Left ventricle myocardium inferior (tissue), 1 donor: Measurements from ENCODE around the gene SOWAHA. TPM values are rescaled to one million over a fixed set of nuclear protein-coding genes. Genes with fewer than 3 reads are reported as not detected.

Source experiments
- DNase-seq: peaks from one replicate; pipeline ENCODE4 v3.0.0-alpha.2; 2020
- H3K27ac ChIP-seq: fragments of 200-600 bp; replicated peaks from 2 replicates; pipeline ENCODE4 v1.8.0; 2021
- H3K27me3 ChIP-seq: fragments of 200-600 bp; 2 replicates; pipeline ENCODE4 v1.8.0; 2021; ENCODE audit warnings: low read depth
- H3K36me3 ChIP-seq: fragments of 200-600 bp; 2 replicates; pipeline ENCODE4 v1.8.0; 2021
- H3K4me1 ChIP-seq: fragments of 200-600 bp; 2 replicates; pipeline ENCODE4 v1.8.0; 2021
- H3K4me3 ChIP-seq: fragments of 200-600 bp; 2 replicates; pipeline ENCODE4 v1.8.0; 2021; ENCODE audit warnings: mild to moderate bottlenecking, moderate library complexity
- H3K9me3 ChIP-seq: fragments of 200-600 bp; replicated peaks from 2 replicates; pipeline ENCODE4 v1.8.0; 2021
- intact Hi-C: fragments of 100-400 bp; cut with micrococcal nuclease; formaldehyde crosslinking; loops from one replicate; pipeline ENCODE4 v1.11.0; 2022
- total RNA-seq: library from RNA; stranded (reverse); fragmentation: NEBNext Ultra II Directional; extraction: Animal tissue kit (Norgen Biotek cat#: 25700); gene quantifications from one replicate; pipeline ENCODE4 v1.2.1, GENCODE V29; 2021
- TF ChIP-seq, protein P1 (sequence below): fragments of 200-600 bp; IDR thresholded peaks from 2 replicates; pipeline ENCODE4 v1.8.0; 2021; ENCODE audit warnings: antibody characterized with exemption, mild to moderate bottlenecking, borderline replicate concordance
- donor health status: DM: no; HTN: yes; CAD: no; lungs with severe emphysema.

Gene SOWAHA
- total RNA-seq, 1 donor from 2014 or later, result not detected

DNA sequence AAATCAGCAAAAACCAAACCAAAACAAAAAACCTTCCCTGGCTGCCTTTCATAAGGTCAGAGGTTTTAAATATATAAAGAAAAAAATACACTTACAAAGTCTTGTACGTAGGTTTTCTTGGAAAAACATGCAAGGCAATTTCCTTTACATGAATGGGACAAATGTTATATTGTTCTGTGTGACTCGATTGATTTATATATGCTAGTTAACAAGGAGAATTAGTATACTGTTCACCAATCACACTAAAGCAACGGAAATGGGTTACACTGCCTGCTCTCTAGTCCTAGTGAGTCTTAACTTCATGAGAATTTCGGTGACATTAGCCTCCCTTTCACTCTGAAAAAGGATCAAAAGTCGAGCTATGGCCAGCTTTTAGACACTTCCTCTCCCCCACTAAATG, 47.6 kb downstream of the SOWAHA start:
- no peak overlapping the region for H3K27ac ChIP-seq
- H3K27me3 ChIP-seq, result no peaks in the 10 kb centered on the region
- intact Hi-C loops, result no loop called here
- TF ChIP-seq, protein P1, sequence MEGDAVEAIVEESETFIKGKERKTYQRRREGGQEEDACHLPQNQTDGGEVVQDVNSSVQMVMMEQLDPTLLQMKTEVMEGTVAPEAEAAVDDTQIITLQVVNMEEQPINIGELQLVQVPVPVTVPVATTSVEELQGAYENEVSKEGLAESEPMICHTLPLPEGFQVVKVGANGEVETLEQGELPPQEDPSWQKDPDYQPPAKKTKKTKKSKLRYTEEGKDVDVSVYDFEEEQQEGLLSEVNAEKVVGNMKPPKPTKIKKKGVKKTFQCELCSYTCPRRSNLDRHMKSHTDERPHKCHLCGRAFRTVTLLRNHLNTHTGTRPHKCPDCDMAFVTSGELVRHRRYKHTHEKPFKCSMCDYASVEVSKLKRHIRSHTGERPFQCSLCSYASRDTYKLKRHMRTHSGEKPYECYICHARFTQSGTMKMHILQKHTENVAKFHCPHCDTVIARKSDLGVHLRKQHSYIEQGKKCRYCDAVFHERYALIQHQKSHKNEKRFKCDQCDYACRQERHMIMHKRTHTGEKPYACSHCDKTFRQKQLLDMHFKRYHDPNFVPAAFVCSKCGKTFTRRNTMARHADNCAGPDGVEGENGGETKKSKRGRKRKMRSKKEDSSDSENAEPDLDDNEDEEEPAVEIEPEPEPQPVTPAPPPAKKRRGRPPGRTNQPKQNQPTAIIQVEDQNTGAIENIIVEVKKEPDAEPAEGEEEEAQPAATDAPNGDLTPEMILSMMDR, result no peak
- DNase-seq, result no peak
- no peaks in the 10 kb centered on the region for H3K9me3 ChIP-seq
- no peak overlapping the region for H3K4me3 ChIP-seq
- peaks cover 6% of the 10 kb centered on the region for H3K4me1 ChIP-seq
- H3K36me3 ChIP-seq, result no peaks in the 10 kb centered on the region

DNA sequence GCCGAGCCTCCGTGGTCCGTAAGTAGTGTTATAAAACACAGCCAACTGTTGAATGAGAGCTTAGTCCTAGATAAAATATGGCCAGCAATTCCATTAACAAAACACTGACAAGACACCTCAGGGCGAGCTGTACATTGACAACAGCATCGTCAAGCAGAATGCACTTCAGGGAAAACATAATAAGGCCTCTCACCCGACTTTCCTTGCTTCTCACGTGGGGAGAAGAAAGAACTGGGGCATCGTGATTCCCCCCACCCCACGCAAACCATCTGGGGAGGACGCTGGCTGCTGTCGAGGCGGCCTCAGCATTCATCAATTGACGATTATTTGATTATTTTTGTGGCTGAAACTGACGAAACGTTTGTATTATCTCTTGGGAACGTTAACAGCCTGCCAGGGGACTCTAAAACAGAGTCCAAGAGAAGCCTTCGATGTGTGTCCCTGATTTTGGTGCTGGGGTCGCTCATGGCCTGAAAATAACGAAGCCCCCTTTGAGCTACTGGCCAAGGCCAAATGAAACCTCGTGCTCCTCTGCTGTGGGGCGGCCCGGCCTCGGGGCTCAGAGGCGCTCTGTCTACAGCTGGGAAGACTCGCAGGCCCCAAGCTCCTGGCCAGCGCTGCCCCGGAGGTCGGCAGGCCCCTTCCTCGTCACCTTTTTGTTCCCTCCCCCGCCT, 52.7 kb downstream of the SOWAHA start:
- TF ChIP-seq, protein P1, result no peak
- DNase-seq, result no peak
- peaks cover 33% of the 10 kb centered on the region for H3K36me3 ChIP-seq
- peak overlapping the region; percentile 97 for H3K27ac ChIP-seq
- peak overlapping the region; percentile 95 for H3K4me3 ChIP-seq
- peaks cover 33% of the 10 kb centered on the region for H3K4me1 ChIP-seq
- H3K9me3 ChIP-seq, result no peaks in the 10 kb centered on the region
- no peaks in the 10 kb centered on the region for H3K27me3 ChIP-seq
- intact Hi-C loops, result no loop called here

Other genes starting within 250 kb of the SOWAHA start
- gene IL13, start 155.1 kb upstream of the SOWAHA start, total RNA-seq, result not detected
- gene IL4, start 139.3 kb upstream of the SOWAHA start, total RNA-seq, result not detected
- gene KIF3A, start 75.8 kb upstream of the SOWAHA start, total RNA-seq, result 11.9 TPM
- 0.08 TPM for gene CCNI2, start 65.9 kb upstream of the SOWAHA start, total RNA-seq
- gene SEPTIN8, start 36.1 kb upstream of the SOWAHA start, total RNA-seq, result 27.2 TPM
- gene SHROOM1, start 17.3 kb downstream of the SOWAHA start, total RNA-seq, result 4.9 TPM
- gene GDF9, start 53.2 kb downstream of the SOWAHA start, total RNA-seq, result 0.52 TPM
- gene UQCRQ, start 53.3 kb downstream of the SOWAHA start, total RNA-seq, result 1,839 TPM
- gene LEAP2, start 60.4 kb downstream of the SOWAHA start, total RNA-seq, result 1.9 TPM
- gene AFF4, start 150.3 kb downstream of the SOWAHA start, total RNA-seq, result 32.1 TPM
- gene ZCCHC10, start 213.2 kb downstream of the SOWAHA start, total RNA-seq, result 18.7 TPM
- 80.2 TPM for gene HSPA4, start 238.7 kb downstream of the SOWAHA start, total RNA-seq